K562 (cell line): Measurements from ENCODE around the gene HSPB6. TPM values are rescaled to one million over a fixed set of nuclear protein-coding genes. Genes with fewer than 3 reads are reported as not detected.

Source experiments
- CREM ChIP-seq: IDR thresholded peaks from 2 replicates; pipeline ENCODE4 v1.6.1; 2014; ENCODE audit warnings: antibody characterized with exemption, low read depth
- CTCF ChIP-seq, 3 experiments: IDR thresholded peaks in 2 of 3; conservative IDR thresholded peaks in 1 of 3; 2 replicates each; pipeline ENCODE4 v1.5.1; 2011 to 2012; ENCODE audit warnings: low read length in 3 of 3, mild to moderate bottlenecking in 3 of 3, control low read depth in 2 of 3, improper control_type of control experiment in 1 of 3, inconsistent platforms in 1 of 3, low read depth in 1 of 3, mixed read lengths in 1 of 3, moderate library complexity in 1 of 3; ENCODE audit not compliant: insufficient read depth in 2 of 3
- MXI1 ChIP-seq: IDR thresholded peaks from 2 replicates; pipeline ENCODE4 v1.6.1; 2011; ENCODE audit warnings: low read depth, mild to moderate bottlenecking, improper control_type of control experiment, low read length
- PATZ1 ChIP-seq: fragments of 250-450 bp; sonication (Bioruptor Pico); IDR thresholded peaks from 2 replicates; pipeline ENCODE4 v1.5.0; 2020; ENCODE audit warnings: mild to moderate bottlenecking, borderline replicate concordance
- POLR2A ChIP-seq: fragments of 450-650 bp; conservative IDR thresholded peaks from 2 replicates; pipeline ENCODE4 v1.6.1; 2016
- POLR3G ChIP-seq: IDR thresholded peaks from 2 replicates; pipeline ENCODE4 v1.6.1; 2011; ENCODE audit not compliant: insufficient read length, insufficient replicate concordance; ENCODE audit errors: extremely low read depth
- RREB1 ChIP-seq: fragments of 250-450 bp; sonication (Bioruptor Pico); IDR thresholded peaks from 2 replicates; pipeline ENCODE4 v1.4.0; 2020
- SMARCA4 ChIP-seq: fragments of 450-650 bp; IDR thresholded peaks from 2 replicates; pipeline ENCODE4 v1.6.1; 2016
- SP2 ChIP-seq: IDR thresholded peaks from 2 replicates; pipeline ENCODE4 v1.6.1; 2011; ENCODE audit warnings: mild to moderate bottlenecking, low read depth, low read length, moderate library complexity; ENCODE audit not compliant: poor library complexity, severe bottlenecking; ENCODE audit errors: extremely low read depth
- TEAD2 ChIP-seq: fragments of 450-650 bp; IDR thresholded peaks from 2 replicates; pipeline ENCODE4 v1.6.1; 2016; ENCODE audit warnings: missing genetic modification characterization, control low read depth, missing compliant biosample characterization
- ZBTB2 ChIP-seq: fragments of 450-650 bp; IDR thresholded peaks from 2 replicates; pipeline ENCODE4 v1.6.1; 2016; ENCODE audit warnings: antibody characterized with exemption
- ZNF212 ChIP-seq: fragments of 450-650 bp; formaldehyde crosslinking; IDR thresholded peaks from 2 replicates; pipeline ENCODE4 v1.4.0; 2020; ENCODE audit warnings: mild to moderate bottlenecking
- ZNF263 ChIP-seq: sonication (generic); formaldehyde crosslinking; IDR thresholded peaks from 2 replicates; pipeline ENCODE4 v1.8.0; 2022; ENCODE audit warnings: mild to moderate bottlenecking, missing genetic modification reagents, borderline replicate concordance
- ZNF707 ChIP-seq: fragments of 250-450 bp; sonication (Bioruptor Pico); conservative IDR thresholded peaks from 2 replicates; pipeline ENCODE4 v1.8.0; 2022; ENCODE audit warnings: inconsistent platforms, mild to moderate bottlenecking, moderate library complexity
- ZNF830 ChIP-seq: fragments of 250-450 bp; sonication (Bioruptor Pico); IDR thresholded peaks from 2 replicates; pipeline ENCODE4 v1.5.0; 2021; ENCODE audit warnings: mild to moderate bottlenecking
- polyA plus RNA-seq, 8 experiments: library from polyadenylated mRNA; depleted of rRNA in 4 of 8; stranded (reverse) in 5 of 8; unstranded in 3 of 8; fragments of >200 nt; fragmentation: Nextera tagmentation in 2 of 8; fragmentation: Illumina TruSeq in 1 of 8; extraction: Ambion mirVana in 2 of 8; extraction: Trizol in 1 of 8; gene quantifications; 2 replicates each; pipeline versions ENCODE4 v1.2.1 to v1.2.3, GENCODE V29; 2011 to 2014; ENCODE audit warnings: inconsistent platforms in 1 of 8, missing spikeins in 1 of 8
- total RNA-seq, 7 experiments: library from RNA; depleted of rRNA in 6 of 7; stranded (reverse); fragments of >200 nt in 6 of 7; fragmentation: Illumina TruSeq in 2 of 7; extraction: Trizol in 2 of 7; gene quantifications; 2 replicates each; pipeline versions ENCODE4 v1.2.1 to v1.2.3, GENCODE V29; 2011 to 2021; ENCODE audit warnings: low replicate concordance in 1 of 7

Gene HSPB6
- total and polyA plus RNA-seq, 9 of the 15 experiments (the other 6 are each of a cell fraction or from before 2014, with no cell fraction given): 0.55 TPM; not detected in 8

GRCh38 chr19:35757749-35758608 is 1.1 kb upstream of the HSPB6 start, which contains the start of gene PROSER3 (continued):
- TF ChIP-seq RREB1 (CRISPR knock-in tag): 0 out of 2 replicates have a peak, but pooled peaks have one; percentile 51
- TF ChIP-seq POLR3G: no peak
- TF ChIP-seq SMARCA4: no peak
- peak; percentile 78 for TF ChIP-seq MXI1
- no peak; a peak in 2 of 6 replicates for TF ChIP-seq CTCF (IDR thresholded peaks at IDR 0.05 in 2 of 3, conservative IDR thresholded peaks at IDR 0.05 in 1 of 3; ENCODE audit: insufficient read depth in 2 of 3, low read depth in 1 of 3, low read length in 3 of 3)
- TF ChIP-seq SP2: peak; percentile 96
- peak; percentile 86 for TF ChIP-seq ZNF263 (CRISPR knock-in tag)
- no peak; the same call in 1 of the 2 replicates for TF ChIP-seq TEAD2 (tag)
- TF ChIP-seq ZNF212 (CRISPR knock-in tag): peak; percentile 54; the same call in 1 of the 2 replicates
- TF ChIP-seq CREM: peak; percentile 63
- no peak for TF ChIP-seq ZNF830
- no peak for TF ChIP-seq ZNF707 (CRISPR knock-in tag)
- peak; percentile 88 for TF ChIP-seq POLR2A
- TF ChIP-seq PATZ1 (CRISPR knock-in tag): no peak
- no peak for TF ChIP-seq ZBTB2
